Endothelial cell of umbilical vein (primary cell): ENCODE data around the gene TOP1. TPM values are rescaled to one million over a fixed set of nuclear protein-coding genes. Genes with fewer than 3 reads are reported as not detected.

ENCODE experiments used
- BruUV-seq: library from RNA; stranded (reverse); fragments of 400-500 nt; replicated peaks from 2 replicates; lab custom pipeline; 2021; lab: Mats Ljungman, UMichigan
- CTCF ChIA-PET: fragments of 300-600, 350-600 bp; sonication (Branson Sonifier 250); formaldehyde crosslinking; loops from one replicate; lab custom pipeline; 2021; ENCODE audit warnings: antibody characterized with exemption, inconsistent platforms; lab: Charles Lee
- POLR2A ChIA-PET: fragments of 300-600, 350-600 bp; sonication (Branson Sonifier 250); formaldehyde crosslinking; loops from one replicate; lab custom pipeline; 2021; ENCODE audit warnings: antibody characterized with exemption, inconsistent platforms; lab: Charles Lee
- DNase-seq: peaks from one replicate; pipeline ENCODE4 v3.0.0-alpha.2; 2011; ENCODE audit warnings: low read depth, low spot score
- FAIRE-seq: peaks from 2 replicates; lab custom pipeline; 2011; peaks lifted over from hg19 to GRCh38; lab: Jason Lieb, UNC
- H2AFZ ChIP-seq: 2 replicates; pipeline ENCODE4 v1.6.0; 2012; ENCODE audit warnings: low read depth, low read length, control low read depth, inconsistent platforms
- H3K27ac ChIP-seq: 2 replicates; pipeline ENCODE4 v1.5.1; 2011; ENCODE audit warnings: low read depth, mild to moderate bottlenecking, control low read depth, low read length, moderate library complexity; ENCODE audit not compliant: insufficient read depth
- H3K27me3 ChIP-seq, 2 experiments: 2 replicates each; pipeline versions ENCODE4 v1.6.0 to v1.6.1; 2011; ENCODE audit warnings: low read length in 2 of 2, mixed read lengths in 1 of 2; ENCODE audit not compliant: control insufficient read depth in 2 of 2, insufficient read depth in 2 of 2
- H3K36me3 ChIP-seq, 2 experiments: 2 replicates in 1 of 2; 3 replicates in 1 of 2; pipeline ENCODE4 v1.5.1; 2011; ENCODE audit warnings: low read length in 2 of 2, mild to moderate bottlenecking in 1 of 2, moderate library complexity in 1 of 2; ENCODE audit not compliant: control insufficient read depth in 2 of 2, insufficient read depth in 2 of 2; ENCODE audit errors: extremely low read depth in 1 of 2
- H3K4me1 ChIP-seq: 3 replicates; pipeline ENCODE4 v1.5.1; 2011; ENCODE audit warnings: mild to moderate bottlenecking, low read length; ENCODE audit not compliant: control insufficient read depth, insufficient read depth; ENCODE audit errors: extremely low read depth
- H3K4me2 ChIP-seq: 2 replicates; pipeline ENCODE4 v1.6.1; 2011; ENCODE audit warnings: low read length, control low read depth, mixed read lengths; ENCODE audit not compliant: insufficient read depth
- H3K4me3 ChIP-seq, 3 experiments: fragments of 200-600 bp in 1 of 3; sonication (generic), shearing (Covaris generic) in 1 of 3; replicated peaks in 1 of 3; 2 replicates each; pipeline ENCODE4 v1.5.1; 2011 to 2016; ENCODE audit warnings: control low read depth in 3 of 3, low read length in 3 of 3, mild to moderate bottlenecking in 2 of 3, inconsistent platforms in 1 of 3, low read depth in 1 of 3, moderate library complexity in 1 of 3; ENCODE audit not compliant: insufficient read depth in 1 of 3
- H3K79me2 ChIP-seq: 2 replicates; pipeline ENCODE4 v1.6.0; 2012; ENCODE audit warnings: low read length, inconsistent platforms; ENCODE audit not compliant: control insufficient read depth, insufficient read depth
- H3K9ac ChIP-seq: replicated peaks from 2 replicates; pipeline ENCODE3; 2011; ENCODE audit warnings: low read length, control low read depth; ENCODE audit not compliant: insufficient read depth; ENCODE audit errors: extremely low read depth
- H3K9me1 ChIP-seq: replicated peaks from 3 replicates; pipeline ENCODE4 v1.6.0; 2011; ENCODE audit warnings: mild to moderate bottlenecking, low read length; ENCODE audit not compliant: control insufficient read depth, insufficient read depth; ENCODE audit errors: extremely low read depth
- H3K9me3 ChIP-seq: replicated peaks from 2 replicates; pipeline ENCODE4 v1.5.1; 2012; ENCODE audit warnings: low read length, inconsistent platforms; ENCODE audit not compliant: control insufficient read depth, insufficient read depth
- H4K20me1 ChIP-seq: replicated peaks from 2 replicates; pipeline ENCODE3; 2011; ENCODE audit warnings: mild to moderate bottlenecking, low read length; ENCODE audit not compliant: control insufficient read depth, insufficient read depth; ENCODE audit errors: extremely low read depth
- EZH2 ChIP-seq: IDR thresholded peaks from 2 replicates; pipeline ENCODE4 v1.6.1; 2012; ENCODE audit warnings: borderline replicate concordance, low read depth, mild to moderate bottlenecking, moderate library complexity, low read length, inconsistent platforms; ENCODE audit not compliant: severe bottlenecking
- FOS ChIP-seq: IDR thresholded peaks from 2 replicates; pipeline ENCODE4 v1.6.1; 2011; ENCODE audit warnings: mild to moderate bottlenecking, low read length, moderate library complexity, borderline replicate concordance; ENCODE audit not compliant: insufficient read depth
- GATA2 ChIP-seq: IDR thresholded peaks from 2 replicates; pipeline ENCODE4 v1.7.0; 2011; ENCODE audit warnings: low read depth, mild to moderate bottlenecking, moderate library complexity, mixed read lengths, low read length; ENCODE audit not compliant: insufficient read length, insufficient read depth
- JUN ChIP-seq: IDR thresholded peaks from 2 replicates; pipeline ENCODE4 v1.6.1; 2011; ENCODE audit warnings: borderline replicate concordance, low read depth; ENCODE audit not compliant: insufficient read length, insufficient read depth
- MYC ChIP-seq: IDR thresholded peaks from one replicate; pipeline ENCODE4 v1.6.1; 2011; ENCODE audit warnings: mild to moderate bottlenecking, low read depth, low read length
- POLR2A ChIP-seq: IDR thresholded peaks from 2 replicates; pipeline ENCODE4 v1.6.1; 2012; ENCODE audit warnings: low read depth, mild to moderate bottlenecking, control low read depth, low read length
- POLR2AphosphoS5 ChIP-seq: IDR thresholded peaks from 2 replicates; pipeline ENCODE4 v1.6.1; 2012; ENCODE audit warnings: low read depth, mild to moderate bottlenecking, control low read depth, low read length, moderate library complexity; ENCODE audit not compliant: insufficient read depth
- dilution Hi-C: fragments of 300-500 bp; cut with MboI; formaldehyde crosslinking; loops from one replicate; pipeline ENCODE4 v1.15.0; 2019; ENCODE audit warnings: low sequenced_read_pairs; ENCODE audit not compliant: extremely low pct_ligation_motif_present
- intact Hi-C: fragments of 100-400 bp; cut with micrococcal nuclease; formaldehyde crosslinking; loops from one replicate; pipeline ENCODE4 v1.10.0; 2022
- polyA plus RNA-seq, 4 experiments: library from polyadenylated mRNA; depleted of rRNA in 3 of 4; stranded (reverse) in 3 of 4; unstranded in 1 of 4; fragments of >200 nt; gene quantifications; 2 replicates each; pipeline versions ENCODE4 v1.2.1 to v1.2.3, GENCODE V29; 2011 to 2012; ENCODE audit warnings: missing spikeins in 1 of 4
- total RNA-seq: library from RNA; stranded (reverse); gene quantifications from 2 replicates; pipeline ENCODE4 v1.2.3, GENCODE V29; 2021
- TF ChIP-seq, protein P1 (sequence below): IDR thresholded peaks from 2 replicates; pipeline ENCODE4 v1.6.1; 2011; ENCODE audit not compliant: insufficient read depth, insufficient read length
- TF ChIP-seq, protein P2 (sequence below), 2 donors: IDR thresholded peaks; 1 replicate in 1 of 2; 2 replicates in 1 of 2; pipeline ENCODE4 v1.5.1; 2011; ENCODE audit warnings: low read length in 2 of 2, mild to moderate bottlenecking in 2 of 2, moderate library complexity in 2 of 2, control low read depth in 1 of 2, inconsistent platforms in 1 of 2, low read depth in 1 of 2; ENCODE audit not compliant: insufficient read depth in 1 of 2; ENCODE audit errors: extremely low read depth in 1 of 2

The TOP1 gene
- total and polyA plus RNA-seq, 2 donors (not counting 3 experiments of a cell fraction or from before 2014, with no cell fraction given): 7.0 to 77.4 TPM

DNA sequence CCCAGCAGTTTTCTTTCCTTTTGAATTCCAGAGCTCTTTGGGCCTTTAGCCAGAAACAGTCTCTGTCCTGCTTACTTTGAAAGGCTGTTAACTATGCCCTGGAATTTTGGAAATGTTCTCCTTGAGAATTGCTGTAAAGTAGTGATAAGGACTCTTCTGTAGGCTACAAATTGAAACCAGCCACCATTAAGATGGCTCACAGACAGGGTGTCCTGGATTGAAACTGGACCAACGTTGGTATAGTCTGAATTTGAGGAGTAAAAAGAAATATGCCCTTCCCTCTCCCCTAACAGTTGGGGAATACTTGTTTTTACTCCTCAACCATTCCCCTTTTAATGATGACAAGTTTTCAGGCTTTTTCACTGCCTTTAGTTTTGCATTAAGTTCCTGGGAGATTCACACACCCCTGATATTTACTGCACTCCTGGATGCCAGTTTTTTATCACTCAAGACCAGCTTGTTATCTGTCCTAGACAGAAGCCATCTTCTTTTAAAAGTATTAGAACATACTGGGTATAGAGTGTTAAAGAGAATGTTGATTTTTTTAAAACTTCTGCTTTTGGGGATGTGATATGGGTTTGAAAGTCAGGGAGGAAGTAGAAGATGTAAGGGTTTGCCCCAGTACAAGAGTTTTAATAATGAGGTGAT lies 21.9 kb downstream of the TOP1 start:
- Histone ChIP-seq H3K79me2 (peaks cover 100% of the 10 kb centered on the region), H3K4me1 (peaks cover 36% of the 10 kb centered on the region), H3K27me3 (no peaks in the 10 kb centered on the region), H2AFZ (no peak overlapping the region), H3K27ac (no peak overlapping the region), H3K4me3 (no peak overlapping the region), H3K9me1 (no peaks in the 10 kb centered on the region), H3K4me2 (no peak overlapping the region), H3K9ac (no peak overlapping the region), H3K36me3 (no peaks in the 10 kb centered on the region), H3K9me3 (no peaks in the 10 kb centered on the region), H4K20me1 (peaks cover 19% of the 10 kb centered on the region)
- TF ChIP-seq MYC (no peak), POLR2AphosphoS5 (no peak), JUN (no peak), FOS (no peak), POLR2A (no peak), EZH2 (no peak), GATA2 (no peak)
- TF ChIP-seq, protein P1, sequence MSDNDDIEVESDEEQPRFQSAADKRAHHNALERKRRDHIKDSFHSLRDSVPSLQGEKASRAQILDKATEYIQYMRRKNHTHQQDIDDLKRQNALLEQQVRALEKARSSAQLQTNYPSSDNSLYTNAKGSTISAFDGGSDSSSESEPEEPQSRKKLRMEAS: no peak
- TF ChIP-seq, protein P2, sequence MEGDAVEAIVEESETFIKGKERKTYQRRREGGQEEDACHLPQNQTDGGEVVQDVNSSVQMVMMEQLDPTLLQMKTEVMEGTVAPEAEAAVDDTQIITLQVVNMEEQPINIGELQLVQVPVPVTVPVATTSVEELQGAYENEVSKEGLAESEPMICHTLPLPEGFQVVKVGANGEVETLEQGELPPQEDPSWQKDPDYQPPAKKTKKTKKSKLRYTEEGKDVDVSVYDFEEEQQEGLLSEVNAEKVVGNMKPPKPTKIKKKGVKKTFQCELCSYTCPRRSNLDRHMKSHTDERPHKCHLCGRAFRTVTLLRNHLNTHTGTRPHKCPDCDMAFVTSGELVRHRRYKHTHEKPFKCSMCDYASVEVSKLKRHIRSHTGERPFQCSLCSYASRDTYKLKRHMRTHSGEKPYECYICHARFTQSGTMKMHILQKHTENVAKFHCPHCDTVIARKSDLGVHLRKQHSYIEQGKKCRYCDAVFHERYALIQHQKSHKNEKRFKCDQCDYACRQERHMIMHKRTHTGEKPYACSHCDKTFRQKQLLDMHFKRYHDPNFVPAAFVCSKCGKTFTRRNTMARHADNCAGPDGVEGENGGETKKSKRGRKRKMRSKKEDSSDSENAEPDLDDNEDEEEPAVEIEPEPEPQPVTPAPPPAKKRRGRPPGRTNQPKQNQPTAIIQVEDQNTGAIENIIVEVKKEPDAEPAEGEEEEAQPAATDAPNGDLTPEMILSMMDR (IDR thresholded peaks at IDR 0.05; ENCODE audit: extremely low read depth in 1 of 2, insufficient read depth in 1 of 2, low read depth in 1 of 2, low read length in 2 of 2): no peak
- ChIA-PET POLR2A (interaction anchor here (1.5 kb wide), 1 partner anchor 67 kb away, joined by 3 read pairs; no protein-coding TSS in a partner anchor), CTCF (interaction anchor here (1.9 to 8.2 kb wide), 3 partner anchors 13 to 59 kb away, joined by 6 to 84 read pairs (median 12); no protein-coding TSS in a partner anchor)
- BruUV-seq: no TSS peak
- FAIRE-seq (no peak), DNase-seq (no peak)
- intact Hi-C loops: no loop called here
- dilution Hi-C loops: no loop called here
